Vagina (tissue), 2 donors: ENCODE results near the gene B3GAT3.

Experiments
- POLR2A ChIP-seq, 2 donors: fragments of 450-650 bp; IDR thresholded peaks; one replicate each; pipeline ENCODE4 v1.6.1; 2017; ENCODE audit warnings: antibody characterized with exemption in 2 of 2, mild to moderate bottlenecking in 2 of 2, moderate library complexity in 2 of 2
- POLR2AphosphoS5 ChIP-seq, 2 donors: sonication (generic); formaldehyde crosslinking; IDR thresholded peaks; one replicate each; pipeline ENCODE4 v1.9.0; 2017; ENCODE audit warnings: antibody characterized with exemption in 2 of 2, mild to moderate bottlenecking in 2 of 2, low read depth in 1 of 2; ENCODE audit not compliant: insufficient read depth in 1 of 2

DNA sequence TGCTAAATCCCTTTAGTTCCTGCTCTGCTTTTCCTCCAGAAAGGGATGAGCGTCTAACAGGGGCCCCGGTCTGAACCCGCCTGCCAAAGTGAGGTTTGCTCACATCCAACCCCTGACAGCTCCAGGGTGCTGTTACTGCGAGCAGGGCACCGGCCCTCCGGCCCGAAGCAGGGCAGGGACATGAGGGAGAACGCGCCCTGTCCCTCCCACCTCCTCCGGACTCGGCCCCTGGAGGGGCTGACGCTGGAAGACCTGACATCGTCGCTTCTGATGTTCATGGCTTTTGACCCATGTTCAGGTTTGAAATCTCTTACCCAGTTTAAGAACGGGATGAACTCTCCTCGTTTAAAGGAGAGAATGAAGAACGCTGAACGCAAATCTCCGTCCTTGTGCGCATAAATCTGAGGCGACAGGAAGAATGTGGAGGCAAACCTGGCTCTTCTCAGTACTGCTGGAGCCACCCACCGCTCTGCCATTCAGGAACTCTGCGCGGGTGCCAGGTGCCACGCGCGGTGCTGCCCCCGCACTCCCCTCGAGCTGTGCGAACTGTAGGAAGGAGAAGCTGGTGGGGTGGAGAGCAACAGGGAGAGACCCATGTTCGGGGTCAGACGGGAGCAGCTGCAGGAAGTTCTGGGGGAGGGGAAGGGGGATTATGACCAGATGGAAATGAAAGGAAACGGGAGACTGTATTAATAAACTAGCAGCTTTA is 47.3 kb downstream of the B3GAT3 start:
- TF ChIP-seq POLR2A (IDR thresholded peaks at IDR 0.05) (no peak), POLR2AphosphoS5 (IDR thresholded peaks at IDR 0.05; ENCODE audit: insufficient read depth in 1 of 2, low read depth in 1 of 2) (peak in 1 of 2 donors; percentile 62)
